Brain microvascular endothelial cell (primary cell): ENCODE data around the gene ASB1.
"Not testable (repeated sequence)": the region's sequence is repeated elsewhere in the genome, so short reads cannot be mapped to it uniquely, and the experiment has no call there.

Experiments
- DNase-seq: peaks from one replicate; pipeline ENCODE4 v3.0.0-alpha.2; 2020
- H3K27ac ChIP-seq: fragments of 250-450 bp; sonication (Bioruptor Pico); 2 replicates; pipeline ENCODE4 v1.5.1; 2020; ENCODE audit warnings: mild to moderate bottlenecking, moderate library complexity
- H3K27me3 ChIP-seq: fragments of 250-450 bp; sonication (Bioruptor Pico); replicated peaks from 2 replicates; pipeline ENCODE4 v1.5.1; 2020; ENCODE audit warnings: mild to moderate bottlenecking
- H3K36me3 ChIP-seq: fragments of 250-450 bp; sonication (Bioruptor Pico); replicated peaks from 2 replicates; pipeline ENCODE4 v1.5.1; 2020; ENCODE audit warnings: mild to moderate bottlenecking
- H3K4me3 ChIP-seq: 2 replicates; pipeline ENCODE4 v1.5.1; 2011; ENCODE audit warnings: low read depth, mild to moderate bottlenecking, control low read depth, low read length, moderate library complexity
- CTCF ChIP-seq: IDR thresholded peaks from 2 replicates; pipeline ENCODE4 v1.5.1; 2011; ENCODE audit warnings: low read depth, mild to moderate bottlenecking, moderate library complexity, low read length, control low read depth, inconsistent platforms; ENCODE audit errors: missing control alignments
- in situ Hi-C: cut with HindIII; loops from 2 replicates; pipeline ENCODE4 v1.10.0; 2017; ENCODE audit warnings: low sequenced_read_pairs, low pct_ligation_motif_present

Gene ASB1

GRCh38 chr2:238440767-238441166, 14.0 kb downstream of the ASB1 start:
- H3K27ac ChIP-seq: peak overlapping the region; percentile 98
- TF ChIP-seq CTCF: no peak
- in situ Hi-C loops: no loop called here

DNA sequence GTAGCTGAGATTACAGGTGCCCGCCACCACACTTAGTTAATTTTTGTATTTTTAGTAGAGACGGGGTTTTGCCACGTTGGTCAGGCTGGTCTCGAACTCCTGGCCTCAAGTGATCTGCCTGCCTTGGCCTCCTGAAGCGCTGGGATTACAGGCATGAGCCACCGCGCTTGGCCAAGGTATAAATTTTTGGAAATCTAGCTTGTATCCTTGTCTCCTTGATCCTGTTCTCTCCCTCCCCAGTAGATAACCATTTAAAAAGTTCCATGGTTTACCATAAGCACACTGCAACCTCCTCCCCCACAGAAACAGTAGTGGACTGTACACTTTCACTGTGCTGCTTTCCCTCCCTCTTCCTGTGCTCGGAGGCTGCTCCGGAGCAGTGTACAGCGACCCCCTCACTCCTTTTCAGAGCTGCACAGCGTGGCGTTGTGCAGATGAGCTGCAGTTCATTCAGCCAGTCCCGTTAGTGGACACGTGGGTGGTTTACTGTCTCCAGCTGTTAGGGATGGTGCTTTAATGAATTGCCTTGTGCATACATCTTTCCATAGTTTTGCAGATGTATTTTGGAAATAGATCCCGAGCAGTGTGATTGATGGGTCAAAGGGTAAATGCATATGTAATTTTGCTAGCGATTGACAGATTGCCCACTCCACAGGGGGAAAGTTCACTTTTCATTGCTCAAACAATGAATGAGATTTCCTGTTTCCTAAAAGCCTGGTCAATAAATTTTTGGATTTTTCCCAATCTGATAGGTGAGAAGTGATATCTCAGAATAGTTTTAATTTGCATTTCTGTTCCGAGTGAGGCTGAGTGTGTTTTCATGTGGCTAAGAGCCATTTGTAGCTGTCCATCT, 14.8 kb downstream of the ASB1 start:
- in situ Hi-C loops: no loop called here
- TF ChIP-seq CTCF: peak; percentile 30
- peaks cover 30% of the 10 kb centered on the region for H3K36me3 ChIP-seq
- H3K27ac ChIP-seq: peak overlapping the region; percentile 15
- no peaks in the 10 kb centered on the region for H3K27me3 ChIP-seq
- DNase-seq: no peak
- no peak overlapping the region for H3K4me3 ChIP-seq

More at GRCh38 chr2:238440767-238441166, 14.0 kb downstream of the ASB1 start:
- no peak for DNase-seq
- Histone ChIP-seq H3K4me3 (no peak overlapping the region), H3K27me3 (no peaks in the 10 kb centered on the region), H3K36me3 (peaks cover 24% of the 10 kb centered on the region)

GRCh38 chr2:238442257-238442656, 15.5 kb downstream of the ASB1 start:
- H3K27ac ChIP-seq, DNase-seq, H3K27me3 ChIP-seq, H3K4me3 ChIP-seq, in situ Hi-C loops: not testable (repeated sequence)
- H3K36me3 ChIP-seq: peaks cover 37% of the 10 kb centered on the region

GRCh38 chr2:238444242-238444641, 17.5 kb downstream of the ASB1 start:
- peaks cover 50% of the 10 kb centered on the region for H3K36me3 ChIP-seq
- in situ Hi-C loops: no loop called here
- DNase-seq: no peak

GRCh38 chr2:238445409-238446190, 18.9 kb downstream of the ASB1 start:
- DNase-seq: no peak
- no peak overlapping the region for H3K27ac ChIP-seq
- H3K36me3 ChIP-seq: peaks cover 61% of the 10 kb centered on the region
- in situ Hi-C loops: no loop called here
- H3K4me3 ChIP-seq: no peak overlapping the region
- no peak for TF ChIP-seq CTCF
- no peaks in the 10 kb centered on the region for H3K27me3 ChIP-seq

More at GRCh38 chr2:238444242-238444641, 17.5 kb downstream of the ASB1 start:
- Histone ChIP-seq H3K4me3 (no peak overlapping the region), H3K27ac (no peak overlapping the region), H3K27me3 (no peaks in the 10 kb centered on the region)
- TF ChIP-seq CTCF: no peak

- no peak overlapping the region for H3K4me3 ChIP-seq
- DNase-seq: no peak
- in situ Hi-C loops: no loop called here
- H3K36me3 ChIP-seq: peaks cover 69% of the 10 kb centered on the region
- no peaks in the 10 kb centered on the region for H3K27me3 ChIP-seq
- H3K27ac ChIP-seq: no peak overlapping the region
- no peak for TF ChIP-seq CTCF
Observed at GRCh38 chr2:238446371-238446770, 19.6 kb downstream of the ASB1 start.
